ENCODE results near the gene KCNJ15. TPM values are rescaled to one million over a fixed set of nuclear protein-coding genes. Genes with fewer than 3 reads are reported as not detected.

KCNJ15 gene
- total and polyA plus RNA-seq, 2 donors (not counting 1 experiment from before 2014, with no cell fraction given), result 0.44 to 0.83 TPM

- no peaks in the 10 kb centered on the region for H3K79me2 ChIP-seq (ENCODE audit: control insufficient read depth, insufficient read depth, low read length)
- no peak overlapping the region for H2AFZ ChIP-seq (ENCODE audit: low read length)
- H3K36me3 ChIP-seq (ENCODE audit: control insufficient read depth, insufficient read depth, low read length), result no peaks in the 10 kb centered on the region
- TF ChIP-seq, protein P1, sequence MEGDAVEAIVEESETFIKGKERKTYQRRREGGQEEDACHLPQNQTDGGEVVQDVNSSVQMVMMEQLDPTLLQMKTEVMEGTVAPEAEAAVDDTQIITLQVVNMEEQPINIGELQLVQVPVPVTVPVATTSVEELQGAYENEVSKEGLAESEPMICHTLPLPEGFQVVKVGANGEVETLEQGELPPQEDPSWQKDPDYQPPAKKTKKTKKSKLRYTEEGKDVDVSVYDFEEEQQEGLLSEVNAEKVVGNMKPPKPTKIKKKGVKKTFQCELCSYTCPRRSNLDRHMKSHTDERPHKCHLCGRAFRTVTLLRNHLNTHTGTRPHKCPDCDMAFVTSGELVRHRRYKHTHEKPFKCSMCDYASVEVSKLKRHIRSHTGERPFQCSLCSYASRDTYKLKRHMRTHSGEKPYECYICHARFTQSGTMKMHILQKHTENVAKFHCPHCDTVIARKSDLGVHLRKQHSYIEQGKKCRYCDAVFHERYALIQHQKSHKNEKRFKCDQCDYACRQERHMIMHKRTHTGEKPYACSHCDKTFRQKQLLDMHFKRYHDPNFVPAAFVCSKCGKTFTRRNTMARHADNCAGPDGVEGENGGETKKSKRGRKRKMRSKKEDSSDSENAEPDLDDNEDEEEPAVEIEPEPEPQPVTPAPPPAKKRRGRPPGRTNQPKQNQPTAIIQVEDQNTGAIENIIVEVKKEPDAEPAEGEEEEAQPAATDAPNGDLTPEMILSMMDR (conservative IDR thresholded peaks at IDR 0.05 in 1 of 2, IDR thresholded peaks at IDR 0.05 in 1 of 2; ENCODE audit: low read depth in 1 of 2, low read length in 2 of 2), result no peak
- TF ChIP-seq EZH2 (IDR thresholded peaks at IDR 0.05; ENCODE audit: low read length, missing control alignments), result no peak
- H3K9ac ChIP-seq (ENCODE audit: insufficient read depth, low read length), result no peak overlapping the region
- peaks cover 15% of the 10 kb centered on the region for H3K4me1 ChIP-seq (ENCODE audit: control insufficient read depth, extremely low read depth, insufficient read depth, low read length)
- no peak overlapping the region for H3K27ac ChIP-seq (ENCODE audit: insufficient read depth, low read length)
- H4K20me1 ChIP-seq (ENCODE audit: control insufficient read depth, extremely low read depth, insufficient read depth, low read length), result no peaks in the 10 kb centered on the region
- no peaks in the 10 kb centered on the region for H3K27me3 ChIP-seq (ENCODE audit: control insufficient read depth, insufficient read depth, low read length)
- no peak for DNase-seq (ENCODE audit: low read depth in 2 of 2)
- H3K4me3 ChIP-seq (replicated peaks in 1 of 4; ENCODE audit: control extremely low read depth in 1 of 4, insufficient read depth in 1 of 4, low read depth in 3 of 4, low read length in 4 of 4), result no peak overlapping the region
- no peaks in the 10 kb centered on the region for H3K9me3 ChIP-seq (ENCODE audit: control insufficient read depth, insufficient read depth, low read depth, low read length)
- H3K4me2 ChIP-seq (ENCODE audit: extremely low read depth, insufficient read depth, low read length), result no peak overlapping the region
These were observed 97.4 kb downstream of the KCNJ15 start for GRCh38 chr21:38354231-38354630.

GRCh38 chr21:38354746-38355145 is 98.0 kb downstream of the KCNJ15 start:
- H3K4me2 ChIP-seq (ENCODE audit: extremely low read depth, insufficient read depth, low read length), result no peak overlapping the region
- no peak for DNase-seq (ENCODE audit: low read depth in 2 of 2)
- no peaks in the 10 kb centered on the region for H3K36me3 ChIP-seq (ENCODE audit: control insufficient read depth, insufficient read depth, low read length)
- H3K4me1 ChIP-seq (ENCODE audit: control insufficient read depth, extremely low read depth, insufficient read depth, low read length), result peaks cover 15% of the 10 kb centered on the region
- H3K27ac ChIP-seq (ENCODE audit: insufficient read depth, low read length), result no peak overlapping the region
- H3K4me3 ChIP-seq (replicated peaks in 1 of 4; ENCODE audit: control extremely low read depth in 1 of 4, insufficient read depth in 1 of 4, low read depth in 3 of 4, low read length in 4 of 4), result no peak overlapping the region
- TF ChIP-seq, protein P1 (conservative IDR thresholded peaks at IDR 0.05 in 1 of 2, IDR thresholded peaks at IDR 0.05 in 1 of 2; ENCODE audit: low read depth in 1 of 2, low read length in 2 of 2), result no peak
- no peak for TF ChIP-seq EZH2 (IDR thresholded peaks at IDR 0.05; ENCODE audit: low read length, missing control alignments)
- H3K9ac ChIP-seq (ENCODE audit: insufficient read depth, low read length), result no peak overlapping the region
- H3K9me3 ChIP-seq (ENCODE audit: control insufficient read depth, insufficient read depth, low read depth, low read length), result no peaks in the 10 kb centered on the region
- H4K20me1 ChIP-seq (ENCODE audit: control insufficient read depth, extremely low read depth, insufficient read depth, low read length), result no peaks in the 10 kb centered on the region
- no peak overlapping the region for H2AFZ ChIP-seq (ENCODE audit: low read length)
- H3K27me3 ChIP-seq (ENCODE audit: control insufficient read depth, insufficient read depth, low read length), result no peaks in the 10 kb centered on the region
- H3K79me2 ChIP-seq (ENCODE audit: control insufficient read depth, insufficient read depth, low read length), result no peaks in the 10 kb centered on the region

DNA sequence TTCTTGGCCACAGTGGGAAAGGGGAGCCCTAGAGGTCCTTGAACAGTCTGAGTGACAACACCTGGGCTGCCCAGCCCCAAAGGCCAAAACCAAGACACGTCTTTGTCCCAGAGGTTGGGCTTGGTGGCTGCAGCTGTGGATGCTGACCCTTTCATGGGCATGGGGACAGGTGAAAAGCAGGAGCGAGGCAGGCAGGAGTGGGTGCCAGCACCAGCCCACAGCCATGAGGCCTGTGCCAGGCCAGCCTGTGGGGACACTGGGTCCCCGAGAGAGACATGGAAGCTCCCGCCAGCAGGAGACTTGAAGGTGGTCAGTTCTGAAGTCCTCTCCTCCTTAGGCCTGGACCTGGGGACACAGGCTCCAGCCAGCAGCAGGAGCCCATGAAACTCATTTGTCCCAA is 98.6 kb downstream of the KCNJ15 start:
- no peak for TF ChIP-seq EZH2 (IDR thresholded peaks at IDR 0.05; ENCODE audit: low read length, missing control alignments)
- TF ChIP-seq, protein P1 (conservative IDR thresholded peaks at IDR 0.05 in 1 of 2, IDR thresholded peaks at IDR 0.05 in 1 of 2; ENCODE audit: low read depth in 1 of 2, low read length in 2 of 2), result no peak
- Histone ChIP-seq H3K79me2 (ENCODE audit: control insufficient read depth, insufficient read depth, low read length) (no peaks in the 10 kb centered on the region), H3K9me3 (ENCODE audit: control insufficient read depth, insufficient read depth, low read depth, low read length) (no peaks in the 10 kb centered on the region), H3K36me3 (ENCODE audit: control insufficient read depth, insufficient read depth, low read length) (no peaks in the 10 kb centered on the region), H3K4me1 (ENCODE audit: control insufficient read depth, extremely low read depth, insufficient read depth, low read length) (peaks cover 15% of the 10 kb centered on the region), H4K20me1 (ENCODE audit: control insufficient read depth, extremely low read depth, insufficient read depth, low read length) (no peaks in the 10 kb centered on the region), H3K27me3 (ENCODE audit: control insufficient read depth, insufficient read depth, low read length) (no peaks in the 10 kb centered on the region), H3K4me3 (replicated peaks in 1 of 4; ENCODE audit: control extremely low read depth in 1 of 4, insufficient read depth in 1 of 4, low read depth in 3 of 4, low read length in 4 of 4) (no peak overlapping the region), H3K27ac (ENCODE audit: insufficient read depth, low read length) (no peak overlapping the region), H3K9ac (ENCODE audit: insufficient read depth, low read length) (no peak overlapping the region), H2AFZ (ENCODE audit: low read length) (no peak overlapping the region), H3K4me2 (ENCODE audit: extremely low read depth, insufficient read depth, low read length) (no peak overlapping the region)
- DNase-seq (ENCODE audit: low read depth in 2 of 2), result no peak
